HG02840 (cell line): ENCODE results near the gene CHST9.

Experiments used
- ATAC-seq: cut with Tn5 transposase; IDR thresholded peaks from one replicate; pipeline ENCODE4 v1.9.1; 2021; ENCODE audit warnings: mild to moderate bottlenecking, moderate library complexity, moderate number of reproducible peaks; ENCODE audit not compliant: unreplicated experiment, low FRiP score

Gene CHST9

GRCh38 chr18:26875040-26875654, 310.0 kb downstream of the CHST9 start:
- no peak for ATAC-seq

GRCh38 chr18:26874283-26874682, 310.8 kb downstream of the CHST9 start:
- ATAC-seq, result no peak

GRCh38 chr18:26869640-26870039, 315.5 kb downstream of the CHST9 start:
- ATAC-seq, result no peak

GRCh38 chr18:26868968-26869586, 316.0 kb downstream of the CHST9 start:
- no peak for ATAC-seq

GRCh38 chr18:26867471-26867870, 317.6 kb downstream of the CHST9 start:
- no peak for ATAC-seq

- no peak for ATAC-seq
These were observed 319.6 kb downstream of the CHST9 start, which contains the start of gene AQP4 for GRCh38 chr18:26865557-26865956. AQP4 (minus strand) TSS chr18:26865707; CDS start chr18:26865689, 18 bp downstream.

GRCh38 chr18:26864658-26865057, 320.4 kb downstream of the CHST9 start:
- no peak for ATAC-seq

GRCh38 chr18:26863921-26864497, 321.1 kb downstream of the CHST9 start:
- ATAC-seq, result no peak

GRCh38 chr18:26863122-26863879, 321.8 kb downstream of the CHST9 start:
- ATAC-seq, result no peak

GRCh38 chr18:26862084-26862483, 323.0 kb downstream of the CHST9 start:
- ATAC-seq, result no peak
